ENCODE data around the gene SHCBP1. TPM values are rescaled to one million over a fixed set of nuclear protein-coding genes. Genes with fewer than 3 reads are reported as not detected.

Gene SHCBP1
- total and polyA plus RNA-seq, 4 donors = 0.96 to 6.1 (median 1.5) TPM

- H3K4me1 ChIP-seq (ENCODE audit: control insufficient read depth in 5 of 5, insufficient read depth in 5 of 5, low read length in 5 of 5) = no peaks in the 10 kb centered on the region
- WGBS, 2 donors = 96 to 97% methylated on average over 5 of the region's 5 CpGs
- H3K9ac ChIP-seq (ENCODE audit: insufficient read depth in 1 of 2, low read length in 2 of 2) = no peak overlapping the region
- H3K27me3 ChIP-seq (ENCODE audit: control insufficient read depth in 3 of 3, insufficient read depth in 3 of 3, low read length in 2 of 3) = no peaks in the 10 kb centered on the region
- peaks cover 0 to 8% (median 3%) of the 10 kb centered on the region in 4 donors for H3K36me3 ChIP-seq (ENCODE audit: control insufficient read depth in 4 of 4, insufficient read depth in 4 of 4, low read length in 4 of 4)
- no peak overlapping the region for H3K27ac ChIP-seq (ENCODE audit: low read depth in 1 of 2, low read length in 1 of 2)
- H3K9me3 ChIP-seq (ENCODE audit: control insufficient read depth in 4 of 4, insufficient read depth in 3 of 4, low read length in 3 of 4) = no peaks in the 10 kb centered on the region
- no peak for DNase-seq
- ATAC-seq (ENCODE audit: insufficient read depth, low FRiP score) = no peak
- no peak overlapping the region for H3K4me3 ChIP-seq
- no peak for TF ChIP-seq CTCF (IDR thresholded peaks at IDR 0.05; ENCODE audit: control extremely low read depth, extremely low read depth)
Observed at GRCh38 chr16:46606231-46606630, 14.9 kb downstream of the SHCBP1 start.

GRCh38 chr16:46591257-46591656 is 29.9 kb downstream of the SHCBP1 start:
- 93 to 100% methylated on average over 1 of the region's 1 CpG for WGBS, 2 donors
- ATAC-seq (ENCODE audit: insufficient read depth, low FRiP score) (no peak), DNase-seq (no peak)
- peaks cover 0 to 17% (median under 1%) of the 10 kb centered on the region in 4 donors for H3K36me3 ChIP-seq (ENCODE audit: control insufficient read depth in 4 of 4, insufficient read depth in 4 of 4, low read length in 4 of 4)
- H3K9me3 ChIP-seq (ENCODE audit: control insufficient read depth in 4 of 4, insufficient read depth in 3 of 4, low read length in 3 of 4) = peaks cover 0 to 4% (median 0%) of the 10 kb centered on the region in 4 donors
- peaks cover 0 to 1% (median 0%) of the 10 kb centered on the region in 5 donors for H3K4me1 ChIP-seq (ENCODE audit: control insufficient read depth in 5 of 5, insufficient read depth in 5 of 5, low read length in 5 of 5)
- H3K27me3 ChIP-seq (ENCODE audit: control insufficient read depth in 3 of 3, insufficient read depth in 3 of 3, low read length in 2 of 3) = no peaks in the 10 kb centered on the region
- no peak for TF ChIP-seq CTCF (IDR thresholded peaks at IDR 0.05; ENCODE audit: control extremely low read depth, extremely low read depth)
- no peak overlapping the region for H3K9ac ChIP-seq (ENCODE audit: insufficient read depth in 1 of 2, low read length in 2 of 2)
- no peak overlapping the region for H3K4me3 ChIP-seq
- no peak overlapping the region for H3K27ac ChIP-seq (ENCODE audit: low read depth in 1 of 2, low read length in 1 of 2)

- H3K27me3 ChIP-seq (ENCODE audit: control insufficient read depth in 3 of 3, insufficient read depth in 3 of 3, low read length in 2 of 3) = no peaks in the 10 kb centered on the region
- no peak overlapping the region for H3K9ac ChIP-seq (ENCODE audit: insufficient read depth in 1 of 2, low read length in 2 of 2)
- ATAC-seq (ENCODE audit: insufficient read depth, low FRiP score) (no peak), DNase-seq (no peak)
- peaks cover 0 to 6% (median 5%) of the 10 kb centered on the region in 4 donors for H3K9me3 ChIP-seq (ENCODE audit: control insufficient read depth in 4 of 4, insufficient read depth in 3 of 4, low read length in 3 of 4)
- no peak overlapping the region for H3K4me3 ChIP-seq
- H3K27ac ChIP-seq (ENCODE audit: low read depth in 1 of 2, low read length in 1 of 2) = no peak overlapping the region
- peaks cover 0 to 1% (median 0%) of the 10 kb centered on the region in 5 donors for H3K4me1 ChIP-seq (ENCODE audit: control insufficient read depth in 5 of 5, insufficient read depth in 5 of 5, low read length in 5 of 5)
- H3K36me3 ChIP-seq (ENCODE audit: control insufficient read depth in 4 of 4, insufficient read depth in 4 of 4, low read length in 4 of 4) = peaks cover 0 to 15% (median 5%) of the 10 kb centered on the region in 4 donors
- TF ChIP-seq CTCF (IDR thresholded peaks at IDR 0.05; ENCODE audit: control extremely low read depth, extremely low read depth) = no peak
Observed at GRCh38 chr16:46586011-46586577, 35.1 kb downstream of the SHCBP1 start.

- whole genome bisulfite sequencing, 2 donors = 71 to 75% methylated on average over 2 of the region's 2 CpGs
- ATAC-seq (ENCODE audit: insufficient read depth, low FRiP score) (no peak), DNase-seq (no peak)
- Histone ChIP-seq H3K9ac (ENCODE audit: insufficient read depth in 1 of 2, low read length in 2 of 2) (no peak overlapping the region), H3K27ac (ENCODE audit: low read depth in 1 of 2, low read length in 1 of 2) (no peak overlapping the region), H3K9me3 (ENCODE audit: control insufficient read depth in 4 of 4, insufficient read depth in 3 of 4, low read length in 3 of 4) (peaks cover 0 to 6% (median 5%) of the 10 kb centered on the region in 4 donors), H3K27me3 (ENCODE audit: control insufficient read depth in 3 of 3, insufficient read depth in 3 of 3, low read length in 2 of 3) (no peaks in the 10 kb centered on the region), H3K4me1 (ENCODE audit: control insufficient read depth in 5 of 5, insufficient read depth in 5 of 5, low read length in 5 of 5) (peaks cover 0 to 1% (median 0%) of the 10 kb centered on the region in 5 donors), H3K4me3 (no peak overlapping the region), H3K36me3 (ENCODE audit: control insufficient read depth in 4 of 4, insufficient read depth in 4 of 4, low read length in 4 of 4) (peaks cover 0 to 15% (median 5%) of the 10 kb centered on the region in 4 donors)
- no peak for TF ChIP-seq CTCF (IDR thresholded peaks at IDR 0.05; ENCODE audit: control extremely low read depth, extremely low read depth)
Observed at GRCh38 chr16:46583036-46583435, 38.1 kb downstream of the SHCBP1 start.
